Breast epithelium (tissue), 4 donors: ENCODE results near the gene ABL2. TPM values are rescaled to one million over a fixed set of nuclear protein-coding genes. Genes with fewer than 3 reads are reported as not detected.
A peak's percentile ranks its signal among the peaks of the same experiment; 100 is the strongest.
"Not testable (repeated sequence)": the region's sequence is repeated elsewhere in the genome, so short reads cannot be mapped to it uniquely, and the experiment has no call there.

Source experiments
- DNase-seq, 2 donors: peaks; one replicate each; pipeline ENCODE4 v3.0.0-alpha.2; 2019; ENCODE audit warnings: low spot score in 2 of 2
- H3K27ac ChIP-seq, 2 donors: fragments of 200-600 bp; sonication (generic) in 1 of 2; one replicate each; pipeline ENCODE4 v1.5.1; 2016 to 2019; ENCODE audit warnings: mild to moderate bottlenecking in 1 of 2
- H3K27me3 ChIP-seq, 2 donors: fragments of 200-600 bp; sonication (generic) in 1 of 2; one replicate each; pipeline versions ENCODE4 v1.5.1 to v1.6.0; 2017 to 2019; ENCODE audit warnings: control low read depth in 1 of 2, mild to moderate bottlenecking in 1 of 2
- H3K36me3 ChIP-seq: fragments of 200-600 bp; one replicate; pipeline ENCODE4 v1.5.1; 2019
- H3K4me1 ChIP-seq, 2 donors: fragments of 200-600 bp; sonication (generic); one replicate each; pipeline ENCODE4 v1.5.1; 2016 to 2019; ENCODE audit warnings: control low read depth in 1 of 2
- H3K4me3 ChIP-seq, 3 donors: fragments of 200-600 bp; sonication (generic); 1 replicate in 2 of 3; 2 replicates in 1 of 3; pipeline ENCODE4 v1.5.1; 2016 to 2019; ENCODE audit warnings: mild to moderate bottlenecking in 3 of 3, moderate library complexity in 2 of 3
- H3K9me3 ChIP-seq, 2 donors: fragments of 200-600 bp; sonication (generic) in 1 of 2; one replicate each; pipeline ENCODE4 v1.5.1; 2016 to 2019; ENCODE audit warnings: control low read depth in 1 of 2
- CTCF ChIP-seq, 3 donors: fragments of 450-650 bp; IDR thresholded peaks; one replicate each; pipeline ENCODE4 v1.5.1; 2016 to 2017; ENCODE audit warnings: antibody characterized with exemption in 3 of 3, mild to moderate bottlenecking in 3 of 3, moderate library complexity in 3 of 3
- POLR2A ChIP-seq: fragments of 450-650 bp; IDR thresholded peaks from one replicate; pipeline ENCODE4 v1.6.1; 2016; ENCODE audit warnings: antibody characterized with exemption, mild to moderate bottlenecking, moderate library complexity
- POLR2AphosphoS5 ChIP-seq, 3 donors: sonication (generic); formaldehyde crosslinking; IDR thresholded peaks; one replicate each; pipeline ENCODE4 v1.6.1; 2017; ENCODE audit warnings: antibody characterized with exemption in 3 of 3
- intact Hi-C: fragments of 100-400 bp; cut with DNase I; formaldehyde crosslinking; loops from one replicate; pipeline ENCODE4 v1.15.1; 2023; ENCODE audit warnings: low total_unique reads
- total RNA-seq, 3 donors: library from RNA; depleted of rRNA; stranded (reverse); fragments of >200 nt; gene quantifications; one replicate each; pipeline ENCODE4 v1.1.0, GENCODE V29; 2016

ABL2 gene
- 10 to 100 TPM; 23.9 to 27.4 (median 24.3) TPM for total RNA-seq

GRCh38 chr1:179229214-179230140 lies at the start of gene ABL2:
Gene ABL2, minus strand, starts transcription at chr1:179229677. Its CDS starts 280 bp downstream, at chr1:179229397.
- intact Hi-C loops: no loop called here
- TF ChIP-seq CTCF (IDR thresholded peaks at IDR 0.05) (no peak), POLR2AphosphoS5 (IDR thresholded peaks at IDR 0.05) (no peak), POLR2A (no peak)
- Histone ChIP-seq H3K36me3 (no peaks in the 10 kb centered on the region), H3K27ac (peak within 1 kb of the TSS; percentile 83 to 95), H3K4me1 (peaks cover 0 to 4% of the 10 kb centered on the region in 2 donors), H3K4me3 (peak within 1 kb of the TSS; percentile 85 to 99 (median 91)), H3K9me3 (no peaks in the 10 kb centered on the region), H3K27me3 (no peaks in the 10 kb centered on the region)
- DNase-seq: no peak

GRCh38 chr1:179278920-179279319 lies 49.4 kb upstream of the ABL2 start:
- intact Hi-C loops: no loop called here
- H3K36me3 ChIP-seq: no peaks in the 10 kb centered on the region
- peaks cover 7 to 10% of the 10 kb centered on the region in 2 donors for H3K9me3 ChIP-seq
- H3K27ac ChIP-seq: no peak overlapping the region
- no peak overlapping the region for H3K4me3 ChIP-seq
- no peak for DNase-seq
- H3K4me1 ChIP-seq: no peaks in the 10 kb centered on the region
- TF ChIP-seq POLR2A (no peak), CTCF (IDR thresholded peaks at IDR 0.05) (no peak), POLR2AphosphoS5 (IDR thresholded peaks at IDR 0.05) (no peak)
- no peaks in the 10 kb centered on the region for H3K27me3 ChIP-seq

- intact Hi-C loops, H3K4me3 ChIP-seq, H3K27me3 ChIP-seq, DNase-seq, H3K4me1 ChIP-seq, H3K9me3 ChIP-seq, H3K27ac ChIP-seq, H3K36me3 ChIP-seq: not testable (repeated sequence)
Measured at GRCh38 chr1:179274424-179274823, 44.9 kb upstream of the ABL2 start.

GRCh38 chr1:179269071-179269470 lies 39.6 kb upstream of the ABL2 start:
- TF ChIP-seq POLR2A: no peak
- no peak overlapping the region for H3K4me3 ChIP-seq
- intact Hi-C loops: loop anchor here (5.0 kb wide), 1 partner anchor 518 kb away; no protein-coding TSS in a partner anchor

GRCh38 chr1:179264507-179264906 lies 35.0 kb upstream of the ABL2 start:
- no peak overlapping the region for H3K27ac ChIP-seq
- TF ChIP-seq POLR2A: no peak
- no peak for TF ChIP-seq POLR2AphosphoS5 (IDR thresholded peaks at IDR 0.05)
- TF ChIP-seq CTCF (IDR thresholded peaks at IDR 0.05): no peak
- no peaks in the 10 kb centered on the region for H3K9me3 ChIP-seq
- no peak overlapping the region for H3K4me3 ChIP-seq
- DNase-seq: no peak
- H3K36me3 ChIP-seq: no peaks in the 10 kb centered on the region
- H3K4me1 ChIP-seq: no peaks in the 10 kb centered on the region
- H3K27me3 ChIP-seq: no peaks in the 10 kb centered on the region
- intact Hi-C loops: no loop called here

More at GRCh38 chr1:179269071-179269470, 39.6 kb upstream of the ABL2 start:
- H3K27ac ChIP-seq: no peak overlapping the region
- H3K27me3 ChIP-seq: no peaks in the 10 kb centered on the region
- no peaks in the 10 kb centered on the region for H3K36me3 ChIP-seq
- no peaks in the 10 kb centered on the region for H3K9me3 ChIP-seq
- DNase-seq: no peak
- H3K4me1 ChIP-seq: no peaks in the 10 kb centered on the region

GRCh38 chr1:179263121-179263520 lies 33.6 kb upstream of the ABL2 start:
- no peaks in the 10 kb centered on the region for H3K9me3 ChIP-seq
- intact Hi-C loops: loop anchor here (2.0 kb wide), 1 partner anchor 14 kb away; no protein-coding TSS in a partner anchor
- no peaks in the 10 kb centered on the region for H3K4me1 ChIP-seq
- no peak overlapping the region for H3K27ac ChIP-seq
- no peaks in the 10 kb centered on the region for H3K27me3 ChIP-seq
- H3K36me3 ChIP-seq: no peaks in the 10 kb centered on the region
- no peak for TF ChIP-seq CTCF (IDR thresholded peaks at IDR 0.05)
- TF ChIP-seq POLR2A: no peak
- no peak for TF ChIP-seq POLR2AphosphoS5 (IDR thresholded peaks at IDR 0.05)
- DNase-seq: no peak
- H3K4me3 ChIP-seq: no peak overlapping the region
